Myocyte (in vitro differentiated cells): ENCODE results near the gene NACC2. TPM values are rescaled to one million over a fixed set of nuclear protein-coding genes. Genes with fewer than 3 reads are reported as not detected.

ENCODE experiments used
- DNase-seq: peaks from one replicate; pipeline ENCODE4 v3.0.0-alpha.2; 2012; ENCODE audit warnings: low read depth
- total RNA-seq: library from RNA; depleted of rRNA; stranded (reverse); fragments of >200 nt; gene quantifications from 2 replicates; pipeline ENCODE4 v1.2.3, GENCODE V29; 2014

Gene NACC2
- total RNA-seq, 1 donor from 2014 or later = 22.8 TPM

GRCh38 chr9:136093995-136094881 lies 851 bp downstream of the NACC2 start:
- peak; percentile 49 for DNase-seq

- DNase-seq = peak; percentile 64
Observed at GRCh38 chr9:136093346-136093986, 1.6 kb downstream of the NACC2 start.

- no peak for DNase-seq
Observed at GRCh38 chr9:136092741-136093140, 2.3 kb downstream of the NACC2 start.

GRCh38 chr9:136092353-136092650 lies 2.8 kb downstream of the NACC2 start:
- no peak for DNase-seq

- DNase-seq = peak; percentile 63
Observed at GRCh38 chr9:136091582-136092352, 3.3 kb downstream of the NACC2 start.

GRCh38 chr9:136090768-136091581 lies 4.1 kb downstream of the NACC2 start:
- DNase-seq = no peak

GRCh38 chr9:136090056-136090735 lies 4.9 kb downstream of the NACC2 start:
- no peak for DNase-seq

GRCh38 chr9:136089697-136090045 lies 5.4 kb downstream of the NACC2 start:
- peak; percentile 54 for DNase-seq

GRCh38 chr9:136088939-136089696 lies 6.0 kb downstream of the NACC2 start:
- DNase-seq = no peak

- peak; percentile 19 for DNase-seq
Observed at GRCh38 chr9:136088481-136088938, 6.6 kb downstream of the NACC2 start.

- DNase-seq = no peak
Observed at GRCh38 chr9:136087741-136088480, 7.2 kb downstream of the NACC2 start.

GRCh38 chr9:136086951-136087740 lies 7.9 kb downstream of the NACC2 start:
- no peak for DNase-seq

GRCh38 chr9:136086213-136086881 lies 8.7 kb downstream of the NACC2 start:
- DNase-seq = peak; percentile 26

GRCh38 chr9:136085815-136086212 lies 9.3 kb downstream of the NACC2 start:
- DNase-seq = no peak

GRCh38 chr9:136084063-136084944 lies 10.8 kb downstream of the NACC2 start:
- DNase-seq = no peak

GRCh38 chr9:136083558-136084062 lies 11.5 kb downstream of the NACC2 start:
- no peak for DNase-seq
